Gastroesophageal sphincter (tissue), 4 donors: Measurements from ENCODE around the gene LARGE1. TPM values are rescaled to one million over a fixed set of nuclear protein-coding genes. Genes with fewer than 3 reads are reported as not detected.

Experiments
- ATAC-seq: fragments of 150-250 bp; one replicate; pipeline ENCODE4 v1.9.1; 2016; ENCODE audit warnings: mild to moderate bottlenecking, moderate library complexity
- H3K27ac ChIP-seq, 4 donors: fragments of 200-600 bp; sonication (generic) in 3 of 4; 1 replicate in 3 of 4; 2 replicates in 1 of 4; pipeline ENCODE4 v1.5.1; 2016 to 2019
- H3K27me3 ChIP-seq: fragments of 200-600 bp; sonication (generic); one replicate; pipeline ENCODE4 v1.5.1; 2019
- H3K36me3 ChIP-seq, 2 donors: fragments of 200-600 bp; sonication (generic); one replicate each; pipeline ENCODE4 v1.5.1; 2019; ENCODE audit warnings: control low read depth in 1 of 2
- H3K4me1 ChIP-seq, 3 donors: fragments of 200-600 bp; sonication (generic); 1 replicate in 2 of 3; 2 replicates in 1 of 3; pipeline ENCODE4 v1.5.1; 2016 to 2019; ENCODE audit warnings: control low read depth in 2 of 3
- H3K4me3 ChIP-seq, 2 donors: fragments of 200-600 bp; sonication (generic); one replicate each; pipeline ENCODE4 v1.5.1; 2019; ENCODE audit warnings: mild to moderate bottlenecking in 1 of 2, moderate library complexity in 1 of 2
- H3K9me3 ChIP-seq, 3 donors: fragments of 200-600 bp; sonication (generic); one replicate each; pipeline ENCODE4 v1.5.1; 2017 to 2019; ENCODE audit warnings: control low read depth in 2 of 3
- EP300 ChIP-seq: sonication (generic); formaldehyde crosslinking; IDR thresholded peaks from one replicate; pipeline ENCODE4 v1.6.1; 2017; ENCODE audit warnings: antibody characterized with exemption, mild to moderate bottlenecking
- POLR2A ChIP-seq, 2 donors: fragments of 450-650 bp; IDR thresholded peaks; one replicate each; pipeline ENCODE4 v1.6.1; 2017; ENCODE audit warnings: antibody characterized with exemption in 2 of 2, mild to moderate bottlenecking in 2 of 2, moderate library complexity in 1 of 2
- POLR2AphosphoS5 ChIP-seq: sonication (generic); formaldehyde crosslinking; IDR thresholded peaks from one replicate; pipeline ENCODE4 v1.6.1; 2017; ENCODE audit warnings: antibody characterized with exemption
- WGBS, 2 donors: methylation state at CpG; one replicate each; pipeline ENCODE4 v1.1.5; 2018; ENCODE audit warnings: low coverage in 1 of 2; 5-methylcytosine and 5-hydroxymethylcytosine counted together
- total RNA-seq, 4 donors: library from RNA; depleted of rRNA; stranded (reverse); fragments of >200 nt; gene quantifications; one replicate each; pipeline ENCODE4 v1.1.0, GENCODE V29; 2016
- TF ChIP-seq, protein P1 (sequence below), 4 experiments: fragments of 200-600 bp in 2 of 4; fragments of 450-650 bp in 2 of 4; sonication (generic) in 1 of 4; IDR thresholded peaks; one replicate each; pipeline ENCODE4 v1.5.1; 2017 to 2019; ENCODE audit warnings: antibody characterized with exemption in 4 of 4, mild to moderate bottlenecking in 2 of 4, moderate library complexity in 2 of 4

The LARGE1 gene
- total RNA-seq, 4 donors from 2014 or later, result 23.0 to 67.8 (median 48.0) TPM

DNA sequence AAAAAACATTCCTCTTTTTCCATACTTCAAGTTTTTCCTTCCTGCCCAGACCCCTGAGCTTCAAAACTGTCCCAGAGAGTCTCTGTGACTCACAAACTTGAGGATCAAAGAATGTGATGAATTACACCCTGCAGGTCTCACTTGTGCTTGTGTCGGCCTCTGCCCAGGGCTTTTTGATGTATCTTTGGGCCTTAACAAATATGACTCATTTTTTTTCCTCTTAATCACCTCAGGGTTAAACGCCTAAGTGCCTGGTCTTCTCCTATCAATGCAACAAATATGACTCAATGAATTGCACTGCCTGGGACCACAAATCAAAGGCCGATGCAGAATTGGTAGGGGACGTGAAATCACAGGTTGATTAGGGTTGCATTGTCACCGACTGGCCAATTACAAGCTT lies 267.7 kb downstream of the LARGE1 start:
- H3K9me3 ChIP-seq, result no peaks in the 10 kb centered on the region
- ATAC-seq, result no peak
- H3K4me1 ChIP-seq, result peaks cover 0 to 10% (median 0%) of the 10 kb centered on the region in 3 donors
- no peak for TF ChIP-seq POLR2A (IDR thresholded peaks at IDR 0.05)
- TF ChIP-seq POLR2AphosphoS5, result no peak
- H3K27ac ChIP-seq, result no peak overlapping the region
- H3K27me3 ChIP-seq, result no peaks in the 10 kb centered on the region
- 38 to 52% methylated on average over 3 to 4 of the region's 5 CpGs for WGBS, 2 donors
- no peak overlapping the region for H3K4me3 ChIP-seq
- peaks cover 3 to 13% of the 10 kb centered on the region in 2 donors for H3K36me3 ChIP-seq

DNA sequence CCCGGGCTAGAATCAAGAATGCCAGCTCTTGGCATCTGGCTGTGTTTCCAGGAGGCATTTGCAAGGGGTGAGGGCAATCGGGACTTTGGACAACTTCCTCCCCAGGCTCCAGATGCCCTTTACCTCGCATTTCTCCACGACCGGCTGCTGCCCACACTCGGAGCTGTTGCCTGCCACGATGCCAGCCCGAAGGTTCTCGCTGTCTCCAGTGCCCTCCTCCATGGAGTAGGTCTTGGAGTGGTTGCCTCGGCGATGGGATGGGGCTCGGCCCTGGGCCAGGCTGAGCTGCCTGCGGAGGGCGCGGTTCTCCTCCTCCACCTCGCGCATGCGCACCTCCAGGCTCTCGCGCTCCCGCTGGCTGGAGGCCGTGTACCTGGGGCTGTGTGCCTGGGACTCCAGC lies 270.0 kb downstream of the LARGE1 start:
- H3K36me3 ChIP-seq, result peaks cover 3 to 13% of the 10 kb centered on the region in 2 donors
- no peak overlapping the region for H3K27ac ChIP-seq
- WGBS, 2 donors, result 78 to 100% methylated on average over 1 to 4 of the region's 22 CpGs
- H3K27me3 ChIP-seq, result no peaks in the 10 kb centered on the region
- no peaks in the 10 kb centered on the region for H3K4me1 ChIP-seq
- no peak overlapping the region for H3K4me3 ChIP-seq
- TF ChIP-seq EP300 (no peak), POLR2A (IDR thresholded peaks at IDR 0.05) (no peak), POLR2AphosphoS5 (no peak)
- TF ChIP-seq, protein P1, sequence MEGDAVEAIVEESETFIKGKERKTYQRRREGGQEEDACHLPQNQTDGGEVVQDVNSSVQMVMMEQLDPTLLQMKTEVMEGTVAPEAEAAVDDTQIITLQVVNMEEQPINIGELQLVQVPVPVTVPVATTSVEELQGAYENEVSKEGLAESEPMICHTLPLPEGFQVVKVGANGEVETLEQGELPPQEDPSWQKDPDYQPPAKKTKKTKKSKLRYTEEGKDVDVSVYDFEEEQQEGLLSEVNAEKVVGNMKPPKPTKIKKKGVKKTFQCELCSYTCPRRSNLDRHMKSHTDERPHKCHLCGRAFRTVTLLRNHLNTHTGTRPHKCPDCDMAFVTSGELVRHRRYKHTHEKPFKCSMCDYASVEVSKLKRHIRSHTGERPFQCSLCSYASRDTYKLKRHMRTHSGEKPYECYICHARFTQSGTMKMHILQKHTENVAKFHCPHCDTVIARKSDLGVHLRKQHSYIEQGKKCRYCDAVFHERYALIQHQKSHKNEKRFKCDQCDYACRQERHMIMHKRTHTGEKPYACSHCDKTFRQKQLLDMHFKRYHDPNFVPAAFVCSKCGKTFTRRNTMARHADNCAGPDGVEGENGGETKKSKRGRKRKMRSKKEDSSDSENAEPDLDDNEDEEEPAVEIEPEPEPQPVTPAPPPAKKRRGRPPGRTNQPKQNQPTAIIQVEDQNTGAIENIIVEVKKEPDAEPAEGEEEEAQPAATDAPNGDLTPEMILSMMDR (IDR thresholded peaks at IDR 0.05), result no peak
- no peak for ATAC-seq
- H3K9me3 ChIP-seq, result peaks cover 0 to 7% (median 0%) of the 10 kb centered on the region in 3 donors

DNA sequence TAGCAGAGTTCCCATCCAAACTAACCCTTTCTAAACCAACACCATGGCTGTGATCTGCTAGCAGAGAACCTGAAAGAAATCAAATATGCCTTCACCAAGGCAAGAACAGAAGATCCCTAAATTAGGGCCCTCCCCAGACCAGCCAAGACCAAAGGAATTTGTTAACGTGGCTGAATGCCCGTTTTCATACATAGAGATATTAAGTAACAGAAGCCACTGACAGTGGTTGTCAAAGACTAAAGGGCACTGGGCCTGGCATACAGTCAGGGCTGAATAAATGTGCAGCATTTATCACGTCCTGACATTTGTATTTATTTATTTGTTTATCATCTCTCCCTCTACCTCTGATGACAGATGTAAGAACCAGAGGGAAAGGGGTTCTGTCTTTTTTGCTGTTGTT lies 271.8 kb downstream of the LARGE1 start:
- H3K4me1 ChIP-seq, result no peaks in the 10 kb centered on the region
- ATAC-seq, result no peak
- 78 to 93% methylated on average over 2 to 3 of the region's 3 CpGs for WGBS, 2 donors

DNA sequence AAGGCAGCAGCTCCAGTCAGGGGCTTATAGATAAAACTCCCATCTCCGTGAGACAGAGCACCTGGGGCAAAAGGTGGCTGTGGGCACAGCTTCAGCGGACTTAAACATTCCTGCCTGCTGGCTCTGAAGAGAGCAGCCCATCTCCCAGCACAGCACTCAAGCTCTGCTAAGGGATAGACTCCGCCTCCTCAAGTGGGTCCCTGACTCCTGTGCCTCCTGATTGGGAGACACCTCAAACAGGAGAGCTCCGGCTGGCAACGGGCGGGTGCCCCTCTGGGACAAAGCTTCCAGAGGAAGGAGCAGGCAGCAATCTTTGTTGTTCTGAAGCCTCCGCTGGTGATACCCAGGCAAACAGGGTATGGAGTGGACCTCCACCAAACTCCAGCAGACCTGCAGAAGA lies 279.4 kb downstream of the LARGE1 start:
- no peak overlapping the region for H3K4me3 ChIP-seq
- H3K27ac ChIP-seq, result no peak overlapping the region
- no peaks in the 10 kb centered on the region for H3K36me3 ChIP-seq
- H3K4me1 ChIP-seq, result no peaks in the 10 kb centered on the region
- H3K9me3 ChIP-seq, result peaks cover 0 to 23% (median 0%) of the 10 kb centered on the region in 3 donors
- 90% methylated on average over 2 of the region's 7 CpGs; no CpG with 5 or more reads in 1 of the 2 donors for WGBS, 2 donors
- H3K27me3 ChIP-seq, result no peaks in the 10 kb centered on the region
- TF ChIP-seq POLR2A (IDR thresholded peaks at IDR 0.05) (no peak), EP300 (no peak), POLR2AphosphoS5 (no peak)
- TF ChIP-seq, protein P1 (IDR thresholded peaks at IDR 0.05), result no peak
- no peak for ATAC-seq

More for the DNA sequence above, 271.8 kb downstream of the LARGE1 start:
- TF ChIP-seq POLR2A (IDR thresholded peaks at IDR 0.05) (no peak), EP300 (no peak), POLR2AphosphoS5 (no peak)
- TF ChIP-seq, protein P1 (IDR thresholded peaks at IDR 0.05), result no peak
- Histone ChIP-seq H3K36me3 (peaks cover 3 to 13% of the 10 kb centered on the region in 2 donors), H3K9me3 (peaks cover 0 to 20% (median 0%) of the 10 kb centered on the region in 3 donors), H3K4me3 (no peak overlapping the region), H3K27me3 (no peaks in the 10 kb centered on the region), H3K27ac (no peak overlapping the region)

DNA sequence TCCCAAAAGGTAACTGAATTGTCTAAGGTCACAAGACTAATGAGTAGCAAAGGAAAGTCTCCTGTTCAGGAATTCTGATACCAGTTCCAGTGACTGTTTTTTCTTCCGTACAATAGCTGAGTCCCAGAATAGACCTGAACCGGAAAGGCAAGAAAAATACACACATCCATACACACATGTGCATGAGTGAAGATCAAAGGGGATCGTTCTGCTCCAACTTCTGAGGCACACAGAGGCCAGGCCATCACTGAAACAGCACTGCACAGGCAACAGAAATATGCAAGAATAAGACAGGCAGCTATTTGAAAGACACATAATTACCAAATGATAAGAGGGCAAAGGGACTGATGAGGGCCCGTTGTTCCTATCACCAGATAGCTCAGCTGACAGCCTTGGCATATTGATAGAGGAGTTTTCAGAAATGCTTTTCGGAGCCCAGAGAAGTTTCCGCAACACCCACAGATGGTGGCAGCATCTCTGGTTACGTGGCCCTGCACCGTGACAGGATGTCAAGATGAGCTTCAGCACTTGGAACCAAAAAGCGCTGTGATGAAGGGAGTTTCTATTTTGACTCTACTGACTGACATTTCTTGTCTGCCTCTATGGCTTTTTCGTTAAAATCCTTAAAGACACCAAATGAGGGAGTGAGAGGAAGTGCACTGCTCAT lies 280.6 kb downstream of the LARGE1 start:
- no peak overlapping the region for H3K4me3 ChIP-seq
- H3K36me3 ChIP-seq, result peaks cover 0 to 7% of the 10 kb centered on the region in 2 donors
- no peaks in the 10 kb centered on the region for H3K4me1 ChIP-seq
- no peak for TF ChIP-seq POLR2AphosphoS5
- no peak for TF ChIP-seq POLR2A (IDR thresholded peaks at IDR 0.05)
- TF ChIP-seq, protein P1 (IDR thresholded peaks at IDR 0.05), result no peak
- TF ChIP-seq EP300, result no peak
- ATAC-seq, result no peak
- WGBS, 2 donors, result 78 to 79% methylated on average over 7 to 8 of the region's 10 CpGs
- peaks cover 0 to 16% (median 0%) of the 10 kb centered on the region in 3 donors for H3K9me3 ChIP-seq
- no peak overlapping the region for H3K27ac ChIP-seq
- H3K27me3 ChIP-seq, result no peaks in the 10 kb centered on the region
